Aorta (tissue), 5 donors: ENCODE data around the gene TEAD4. TPM values are rescaled to one million over a fixed set of nuclear protein-coding genes. Genes with fewer than 3 reads are reported as not detected.

Experiments
- ATAC-seq: fragments of 200-7000 bp; cut with Tn5 transposase; one replicate; pipeline ENCODE4 v1.9.1; 2022; ENCODE audit warnings: moderate library complexity; ENCODE audit not compliant: low FRiP score
- DNase-seq, 2 donors: peaks; one replicate each; pipeline ENCODE4 v3.0.0-alpha.2; 2020
- H3K27ac ChIP-seq, 2 donors: one replicate each; pipeline ENCODE4 v1.5.1; 2013; ENCODE audit warnings: low read length in 2 of 2, mild to moderate bottlenecking in 2 of 2, moderate library complexity in 2 of 2, control low read depth in 1 of 2, inconsistent platforms in 1 of 2, low read depth in 1 of 2
- H3K27me3 ChIP-seq, 2 donors: one replicate each; pipeline ENCODE4 v1.6.1; 2013; ENCODE audit warnings: control low read depth in 1 of 2, low read length in 1 of 2, mild to moderate bottlenecking in 1 of 2, moderate library complexity in 1 of 2; ENCODE audit not compliant: insufficient read depth in 2 of 2, control insufficient read depth in 1 of 2
- H3K36me3 ChIP-seq, 2 donors: one replicate each; pipeline ENCODE4 v1.6.1; 2013; ENCODE audit warnings: control low read depth in 1 of 2, low read length in 1 of 2, mild to moderate bottlenecking in 1 of 2; ENCODE audit not compliant: insufficient read depth in 2 of 2, control insufficient read depth in 1 of 2
- H3K4me1 ChIP-seq, 2 donors: one replicate each; pipeline ENCODE4 v1.6.1; 2013; ENCODE audit warnings: low read length in 2 of 2, control low read depth in 1 of 2, mild to moderate bottlenecking in 1 of 2, moderate library complexity in 1 of 2; ENCODE audit not compliant: insufficient read depth in 2 of 2, control insufficient read depth in 1 of 2
- H3K4me3 ChIP-seq, 2 donors: one replicate each; pipeline ENCODE4 v1.5.1; 2013; ENCODE audit warnings: low read length in 2 of 2, control low read depth in 1 of 2, mild to moderate bottlenecking in 1 of 2
- H3K9me3 ChIP-seq: one replicate; pipeline ENCODE4 v1.6.1; 2013; ENCODE audit warnings: mild to moderate bottlenecking, low read length; ENCODE audit not compliant: control insufficient read depth
- WGBS, 2 donors: extraction: QIAGEN DNeasy Blood & Tissue Kit; methylation state at CpG; one replicate each; pipeline ENCODE4 v1.1.7; 2013; 5-methylcytosine and 5-hydroxymethylcytosine counted together
- intact Hi-C, 2 donors: fragments of 100-400 bp; cut with DNase I; formaldehyde crosslinking; loops; one replicate each; pipeline versions ENCODE4 v1.14.2 to v1.15.0; 2022
- polyA plus RNA-seq, 2 donors: library from polyadenylated mRNA; stranded (reverse); fragments of 200-250 nt; gene quantifications; one replicate each; pipeline ENCODE4 v1.2.3, GENCODE V29; 2013
- total RNA-seq, 2 donors: library from RNA; stranded (reverse); fragmentation: NEBNext Ultra II Directional; extraction: Animal tissue kit (Norgen Biotek cat#: 25700); gene quantifications; one replicate each; pipeline ENCODE4 v1.2.1, GENCODE V29; 2021
- donor health status: healthy with polysubstance abuse.
- donor health status: Bipolar disorder and iron deficiency.
- donor health status: DM: no; HTN: no; CAD: no.
- donor health status: DM: no; HTN: no; CAD: no.
- donor health status: DM: yes; HTN: yes; CAD: no.

The TEAD4 gene
- total and polyA plus RNA-seq, 4 donors = 8.9 to 29.0 (median 20.2) TPM

- Histone ChIP-seq H3K4me3 (no peak overlapping the region), H3K4me1 (no peaks in the 10 kb centered on the region), H3K27me3 (no peaks in the 10 kb centered on the region), H3K9me3 (no peaks in the 10 kb centered on the region), H3K36me3 (no peaks in the 10 kb centered on the region), H3K27ac (no peak overlapping the region)
- 58 to 92% methylated on average over 13 of the region's 13 CpGs for WGBS, 2 donors
- DNase-seq (no peak), ATAC-seq (no peak)
- intact Hi-C loops = no loop called here
Observed at GRCh38 chr12:3000548-3001275, 41.5 kb downstream of the TEAD4 start.

DNA sequence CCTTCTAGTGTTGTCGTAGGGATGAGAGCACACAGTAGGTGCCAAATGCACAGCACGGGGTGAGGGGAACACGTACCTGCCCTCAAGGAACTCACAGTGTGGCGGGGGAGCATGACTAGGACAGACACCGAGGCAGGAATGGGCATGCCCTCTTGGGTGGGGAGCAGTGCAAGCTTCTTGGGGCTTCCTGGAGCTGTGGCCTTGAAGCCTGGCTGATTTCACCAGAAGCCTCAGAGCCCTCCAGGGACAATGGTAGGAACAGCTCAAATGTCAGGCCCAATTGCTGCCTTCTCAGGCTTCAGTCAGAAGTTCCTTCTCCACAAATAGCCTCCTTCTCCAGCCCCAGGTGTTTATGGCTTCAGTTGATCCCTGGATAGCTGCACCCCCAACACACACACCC, 43.4 kb downstream of the TEAD4 start:
- 97 to 98% methylated on average over 5 of the region's 5 CpGs for WGBS, 2 donors

GRCh38 chr12:3003357-3003992, 44.3 kb downstream of the TEAD4 start:
- Histone ChIP-seq H3K4me3 (no peak overlapping the region), H3K27ac (no peak overlapping the region), H3K36me3 (no peaks in the 10 kb centered on the region), H3K4me1 (no peaks in the 10 kb centered on the region), H3K27me3 (no peaks in the 10 kb centered on the region), H3K9me3 (no peaks in the 10 kb centered on the region)
- peak; percentile 19 to 57 for DNase-seq
- intact Hi-C loops = no loop called here
- ATAC-seq = no peak
- 81 to 86% methylated on average over 14 to 15 of the region's 15 CpGs for WGBS, 2 donors

More for the DNA sequence above, 43.4 kb downstream of the TEAD4 start:
- no peaks in the 10 kb centered on the region for H3K36me3 ChIP-seq
- ATAC-seq (no peak), DNase-seq (peak; percentile 30 to 32)
- H3K9me3 ChIP-seq = no peaks in the 10 kb centered on the region
- intact Hi-C loops = no loop called here
- no peaks in the 10 kb centered on the region for H3K4me1 ChIP-seq
- no peak overlapping the region for H3K27ac ChIP-seq
- H3K27me3 ChIP-seq = no peaks in the 10 kb centered on the region
- no peak overlapping the region for H3K4me3 ChIP-seq

DNA sequence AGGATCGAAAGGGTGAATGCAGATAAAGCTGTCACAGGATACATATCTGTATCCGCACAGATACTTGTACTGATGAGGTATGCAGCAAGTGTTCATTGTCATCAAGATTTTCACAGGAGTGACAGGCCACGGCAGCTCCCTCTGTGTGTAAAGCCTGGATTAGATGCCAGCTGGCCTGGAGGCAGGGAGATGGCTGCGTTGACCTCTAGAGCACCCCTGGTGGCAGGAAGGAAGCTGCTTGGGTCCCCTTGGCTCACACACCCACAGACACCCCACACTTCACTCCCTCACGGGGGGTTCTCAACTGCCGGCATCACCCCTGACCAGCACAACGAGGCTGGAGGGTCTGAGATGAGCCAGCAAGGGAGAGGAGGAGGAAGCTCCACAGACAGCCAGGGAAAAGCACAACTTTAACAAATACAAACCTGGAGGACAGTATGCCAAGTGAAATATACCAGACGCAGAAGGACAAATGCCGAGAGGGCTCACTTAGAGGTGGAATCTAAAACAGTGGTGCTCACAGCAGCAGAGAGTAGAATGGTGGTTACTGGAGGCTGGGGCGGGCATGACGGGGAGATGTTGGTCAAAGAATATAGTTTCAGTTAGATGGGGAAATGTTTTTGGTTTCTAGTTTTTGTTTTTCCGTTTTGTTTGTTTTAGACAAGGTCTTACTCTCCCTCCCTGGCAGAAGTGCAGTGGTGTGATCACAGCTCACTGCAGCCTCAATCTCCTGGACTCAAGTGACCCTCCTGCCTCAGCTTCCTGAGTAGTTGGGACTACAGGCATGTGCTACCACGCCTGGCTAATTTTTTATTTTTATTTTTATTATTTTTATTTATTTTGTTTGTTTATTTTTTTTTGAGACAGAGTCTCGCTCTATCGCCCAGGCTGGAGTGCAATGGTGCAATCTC, 45.7 kb downstream of the TEAD4 start:
- ATAC-seq (no peak), DNase-seq (peak; percentile 4 to 43)
- intact Hi-C loops = no loop called here
- no peaks in the 10 kb centered on the region for H3K9me3 ChIP-seq
- H3K4me3 ChIP-seq = no peak overlapping the region
- H3K36me3 ChIP-seq = no peaks in the 10 kb centered on the region
- H3K27ac ChIP-seq = no peak overlapping the region
- 79 to 81% methylated on average over 15 of the region's 15 CpGs for WGBS, 2 donors
- H3K27me3 ChIP-seq = no peaks in the 10 kb centered on the region
- no peaks in the 10 kb centered on the region for H3K4me1 ChIP-seq

DNA sequence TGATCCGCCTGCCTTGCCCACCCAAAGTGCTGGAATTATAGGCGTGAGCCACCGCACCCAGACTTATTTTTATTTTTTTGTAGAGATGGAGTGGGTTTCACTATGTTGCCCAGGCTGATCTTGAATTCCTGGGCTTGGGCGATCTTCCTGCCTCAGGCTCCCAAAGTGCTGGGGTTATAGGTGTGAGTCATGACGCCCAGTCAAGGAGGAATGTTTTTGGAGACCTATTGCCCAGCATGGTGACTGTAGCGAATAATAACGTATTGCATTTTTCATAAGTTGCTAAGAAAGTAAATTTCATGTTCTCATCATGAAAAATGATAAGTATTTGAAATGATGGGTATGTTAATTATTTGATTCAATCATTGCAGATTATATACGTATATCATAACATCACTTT, 46.5 kb downstream of the TEAD4 start:
- H3K9me3 ChIP-seq = no peaks in the 10 kb centered on the region
- H3K27me3 ChIP-seq = no peaks in the 10 kb centered on the region
- no peak overlapping the region for H3K27ac ChIP-seq
- no peaks in the 10 kb centered on the region for H3K4me1 ChIP-seq
- WGBS, 2 donors = 95 to 97% methylated on average over 8 of the region's 8 CpGs
- ATAC-seq = no peak
- DNase-seq = peak; percentile 9 to 23
- H3K4me3 ChIP-seq = no peak overlapping the region
- intact Hi-C loops = no loop called here
- H3K36me3 ChIP-seq = no peaks in the 10 kb centered on the region

DNA sequence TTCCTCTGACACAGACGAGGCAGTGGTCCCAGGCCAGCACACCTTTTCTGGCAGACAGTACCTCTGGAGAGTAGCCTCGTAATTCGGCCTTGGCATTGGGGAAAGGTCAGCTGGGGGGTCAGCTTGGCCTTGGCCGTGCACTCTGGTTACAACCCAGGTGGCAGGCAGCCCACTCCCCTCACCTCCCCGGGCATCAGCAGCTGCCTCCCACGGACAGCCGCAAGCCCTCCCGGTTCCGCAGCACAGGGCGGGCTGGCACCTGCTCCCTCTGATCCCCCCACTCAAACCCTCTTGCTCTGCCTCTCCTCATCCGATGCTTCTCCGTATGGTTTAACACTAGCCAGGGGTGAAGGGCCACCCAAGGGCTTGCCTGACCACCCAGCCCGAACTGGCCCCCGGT, 50.6 kb downstream of the TEAD4 start:
- intact Hi-C loops = no loop called here
- ATAC-seq = peak; percentile 13
- no peak overlapping the region for H3K27ac ChIP-seq
- H3K27me3 ChIP-seq = no peaks in the 10 kb centered on the region
- WGBS, 2 donors = 90 to 92% methylated on average over 14 of the region's 14 CpGs
- H3K4me1 ChIP-seq = no peaks in the 10 kb centered on the region
- no peaks in the 10 kb centered on the region for H3K9me3 ChIP-seq
- DNase-seq = peak; percentile 37 to 65
- H3K36me3 ChIP-seq = no peaks in the 10 kb centered on the region
- no peak overlapping the region for H3K4me3 ChIP-seq

- Histone ChIP-seq H3K4me3 (no peak overlapping the region), H3K9me3 (no peaks in the 10 kb centered on the region), H3K27me3 (no peaks in the 10 kb centered on the region), H3K27ac (no peak overlapping the region), H3K36me3 (no peaks in the 10 kb centered on the region), H3K4me1 (no peaks in the 10 kb centered on the region)
- ATAC-seq (no peak), DNase-seq (peak in 1 of 2 donors; percentile 69)
- WGBS, 2 donors = 89 to 93% methylated on average over 20 to 22 of the region's 22 CpGs
- intact Hi-C loops = no loop called here
Observed at GRCh38 chr12:3010214-3010930, 51.2 kb downstream of the TEAD4 start.

DNA sequence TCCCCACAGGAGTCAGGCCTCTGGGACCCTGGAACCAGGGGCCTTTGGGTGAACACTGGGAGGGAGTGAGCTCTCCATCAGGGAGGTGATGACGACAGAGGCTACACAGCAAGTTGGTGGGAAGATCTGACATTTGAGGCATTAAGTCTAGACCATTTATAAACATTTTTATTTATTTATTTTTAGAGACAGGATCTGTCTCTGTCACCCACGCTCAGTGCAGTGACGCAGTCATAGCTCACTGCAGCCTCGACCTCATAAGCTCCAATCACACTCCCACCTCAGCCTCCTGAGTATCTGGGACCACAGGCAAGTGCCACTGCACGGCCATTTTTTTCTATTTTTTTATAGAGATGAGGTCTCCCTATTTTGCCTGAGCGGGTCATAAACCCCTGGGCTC, 53.6 kb downstream of the TEAD4 start:
- WGBS, 2 donors = 94% methylated on average over 6 of the region's 6 CpGs
- Histone ChIP-seq H3K4me3 (no peak overlapping the region), H3K27me3 (no peaks in the 10 kb centered on the region), H3K27ac (no peak overlapping the region), H3K4me1 (no peaks in the 10 kb centered on the region), H3K9me3 (no peaks in the 10 kb centered on the region), H3K36me3 (no peaks in the 10 kb centered on the region)
- ATAC-seq (no peak), DNase-seq (no peak)
- intact Hi-C loops = no loop called here
